SK-N-SH (cell line): ENCODE measurements around the gene SLC22A23.

Experiments used
- CTCF ChIP-seq: fragments of 200-600 bp; sonication (generic); IDR thresholded peaks from 2 replicates; pipeline ENCODE4 v1.6.1; 2017; ENCODE audit warnings: antibody characterized with exemption, mild to moderate bottlenecking, moderate library complexity
- EP300 ChIP-seq, 2 experiments: IDR thresholded peaks; 2 replicates each; pipeline versions ENCODE4 v1.4.0 to v1.6.1; 2012; ENCODE audit warnings: borderline replicate concordance in 1 of 2, low read depth in 1 of 2, low read length in 1 of 2
- EZH2phosphoT487 ChIP-seq: fragments of 200-600 bp; sonication (generic); IDR thresholded peaks from 2 replicates; pipeline ENCODE4 v1.6.1; 2017; ENCODE audit warnings: low read depth, mixed run types, mild to moderate bottlenecking, antibody characterized with exemption, moderate library complexity, borderline replicate concordance
- JUND ChIP-seq: IDR thresholded peaks from 2 replicates; pipeline ENCODE4 v1.4.0; 2012
- NFIC ChIP-seq: IDR thresholded peaks from 2 replicates; pipeline ENCODE4 v1.4.0; 2012; ENCODE audit warnings: borderline replicate concordance
- NRF1 ChIP-seq: IDR thresholded peaks from 2 replicates; pipeline ENCODE4 v1.6.1; 2012; ENCODE audit warnings: low read depth, mild to moderate bottlenecking, low read length
- RAD21 ChIP-seq: IDR thresholded peaks from 2 replicates; pipeline ENCODE4 v1.6.1; 2012; ENCODE audit warnings: mild to moderate bottlenecking, low read length
- RXRA ChIP-seq: IDR thresholded peaks from 2 replicates; pipeline ENCODE4 v1.4.0; 2012; ENCODE audit warnings: low read depth, mild to moderate bottlenecking, borderline replicate concordance
- SIN3A ChIP-seq: IDR thresholded peaks from 2 replicates; pipeline ENCODE4 v1.6.1; 2012; ENCODE audit warnings: low read depth, mild to moderate bottlenecking, low read length, moderate library complexity, borderline replicate concordance
- USF1 ChIP-seq: IDR thresholded peaks from 2 replicates; pipeline ENCODE4 v1.4.0; 2012; ENCODE audit warnings: low read depth, borderline replicate concordance
- USF2 ChIP-seq: fragments of 150-350 bp; IDR thresholded peaks from 2 replicates; pipeline ENCODE4 v1.6.1; 2017; ENCODE audit warnings: antibody characterized with exemption, low read length, low read depth, borderline replicate concordance
- TF ChIP-seq, protein P1 (sequence below): IDR thresholded peaks from 2 replicates; pipeline ENCODE4 v1.4.0; 2012; ENCODE audit warnings: low read depth
- TF ChIP-seq, protein P2 (sequence below): IDR thresholded peaks from 2 replicates; pipeline ENCODE4 v1.6.1; 2012; ENCODE audit warnings: mild to moderate bottlenecking, low read depth, low read length, moderate library complexity
- TF ChIP-seq, protein P3 (sequence below): fragments of 150-350 bp; IDR thresholded peaks from 2 replicates; pipeline ENCODE4 v1.6.1; 2016; ENCODE audit warnings: mild to moderate bottlenecking, low read depth, low read length

DNA sequence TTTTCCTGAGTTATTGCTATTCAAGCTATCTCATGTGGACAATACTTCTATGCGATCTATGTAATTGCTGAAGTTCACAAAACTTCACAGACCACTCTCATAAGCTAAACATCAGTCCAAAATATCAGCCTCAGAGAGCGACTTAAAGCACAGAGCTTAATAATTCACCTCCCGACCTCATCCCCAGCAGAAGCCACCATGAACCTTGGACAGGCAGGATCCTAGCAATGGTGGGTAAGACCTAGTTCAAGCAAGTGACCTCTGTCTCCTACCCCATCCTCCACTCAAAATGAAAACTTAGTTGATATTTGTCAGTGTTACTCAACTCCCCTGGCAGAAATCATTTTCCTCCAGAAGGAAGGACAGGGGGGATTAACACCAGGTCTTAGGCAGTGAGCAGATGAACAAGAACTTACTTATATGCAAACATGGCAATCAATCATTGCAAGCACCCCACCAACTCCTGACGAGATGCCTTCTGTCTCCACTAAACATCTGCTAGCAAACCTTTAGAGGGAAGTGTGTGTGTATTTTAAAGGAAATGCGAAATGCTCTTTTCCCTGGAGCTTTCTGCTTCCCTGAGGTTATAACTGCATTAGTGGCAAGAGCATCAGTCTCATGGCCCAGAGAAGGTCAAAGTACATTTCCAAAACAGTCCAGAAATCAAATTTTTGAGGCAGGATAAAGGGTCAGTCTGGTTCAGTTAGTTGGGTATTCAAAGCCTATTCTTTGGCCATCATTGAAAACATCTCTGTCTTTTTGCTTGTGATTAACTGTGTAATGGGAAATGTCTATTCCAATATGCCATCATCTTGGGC lies 90.0 kb downstream of the SLC22A23 start:
- TF ChIP-seq, protein P1, sequence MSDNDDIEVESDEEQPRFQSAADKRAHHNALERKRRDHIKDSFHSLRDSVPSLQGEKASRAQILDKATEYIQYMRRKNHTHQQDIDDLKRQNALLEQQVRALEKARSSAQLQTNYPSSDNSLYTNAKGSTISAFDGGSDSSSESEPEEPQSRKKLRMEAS: no peak
- TF ChIP-seq NRF1 (no peak), CTCF (no peak), NFIC (no peak), JUND (no peak), EZH2phosphoT487 (no peak), EP300 (IDR thresholded peaks at IDR 0.05; ENCODE audit: borderline replicate concordance in 1 of 2, low read depth in 1 of 2, low read length in 1 of 2) (no peak), USF2 (no peak), RXRA (no peak), USF1 (no peak), RAD21 (no peak), SIN3A (no peak)
- TF ChIP-seq, protein P2, sequence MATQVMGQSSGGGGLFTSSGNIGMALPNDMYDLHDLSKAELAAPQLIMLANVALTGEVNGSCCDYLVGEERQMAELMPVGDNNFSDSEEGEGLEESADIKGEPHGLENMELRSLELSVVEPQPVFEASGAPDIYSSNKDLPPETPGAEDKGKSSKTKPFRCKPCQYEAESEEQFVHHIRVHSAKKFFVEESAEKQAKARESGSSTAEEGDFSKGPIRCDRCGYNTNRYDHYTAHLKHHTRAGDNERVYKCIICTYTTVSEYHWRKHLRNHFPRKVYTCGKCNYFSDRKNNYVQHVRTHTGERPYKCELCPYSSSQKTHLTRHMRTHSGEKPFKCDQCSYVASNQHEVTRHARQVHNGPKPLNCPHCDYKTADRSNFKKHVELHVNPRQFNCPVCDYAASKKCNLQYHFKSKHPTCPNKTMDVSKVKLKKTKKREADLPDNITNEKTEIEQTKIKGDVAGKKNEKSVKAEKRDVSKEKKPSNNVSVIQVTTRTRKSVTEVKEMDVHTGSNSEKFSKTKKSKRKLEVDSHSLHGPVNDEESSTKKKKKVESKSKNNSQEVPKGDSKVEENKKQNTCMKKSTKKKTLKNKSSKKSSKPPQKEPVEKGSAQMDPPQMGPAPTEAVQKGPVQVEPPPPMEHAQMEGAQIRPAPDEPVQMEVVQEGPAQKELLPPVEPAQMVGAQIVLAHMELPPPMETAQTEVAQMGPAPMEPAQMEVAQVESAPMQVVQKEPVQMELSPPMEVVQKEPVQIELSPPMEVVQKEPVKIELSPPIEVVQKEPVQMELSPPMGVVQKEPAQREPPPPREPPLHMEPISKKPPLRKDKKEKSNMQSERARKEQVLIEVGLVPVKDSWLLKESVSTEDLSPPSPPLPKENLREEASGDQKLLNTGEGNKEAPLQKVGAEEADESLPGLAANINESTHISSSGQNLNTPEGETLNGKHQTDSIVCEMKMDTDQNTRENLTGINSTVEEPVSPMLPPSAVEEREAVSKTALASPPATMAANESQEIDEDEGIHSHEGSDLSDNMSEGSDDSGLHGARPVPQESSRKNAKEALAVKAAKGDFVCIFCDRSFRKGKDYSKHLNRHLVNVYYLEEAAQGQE: no peak
- TF ChIP-seq, protein P3, sequence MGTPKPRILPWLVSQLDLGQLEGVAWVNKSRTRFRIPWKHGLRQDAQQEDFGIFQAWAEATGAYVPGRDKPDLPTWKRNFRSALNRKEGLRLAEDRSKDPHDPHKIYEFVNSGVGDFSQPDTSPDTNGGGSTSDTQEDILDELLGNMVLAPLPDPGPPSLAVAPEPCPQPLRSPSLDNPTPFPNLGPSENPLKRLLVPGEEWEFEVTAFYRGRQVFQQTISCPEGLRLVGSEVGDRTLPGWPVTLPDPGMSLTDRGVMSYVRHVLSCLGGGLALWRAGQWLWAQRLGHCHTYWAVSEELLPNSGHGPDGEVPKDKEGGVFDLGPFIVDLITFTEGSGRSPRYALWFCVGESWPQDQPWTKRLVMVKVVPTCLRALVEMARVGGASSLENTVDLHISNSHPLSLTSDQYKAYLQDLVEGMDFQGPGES: no peak
